HL-60 (cell line): ENCODE data around the gene PRKD2.
A peak's percentile ranks its signal among the peaks of the same experiment; 100 is the strongest.

Source experiments
- DNase-seq, 2 experiments: peaks; one replicate each; pipeline ENCODE4 v3.0.0-alpha.2; 2010 to 2020; ENCODE audit warnings: low read depth in 1 of 2, low spot score in 1 of 2
- H3K27ac ChIP-seq: fragments of 250-450 bp; sonication (Bioruptor Pico); replicated peaks from 2 replicates; pipeline ENCODE4 v1.5.1; 2020; ENCODE audit warnings: mild to moderate bottlenecking, moderate library complexity
- H3K27me3 ChIP-seq: fragments of 250-450 bp; sonication (Bioruptor Pico); 2 replicates; pipeline ENCODE4 v1.5.1; 2021; ENCODE audit warnings: mild to moderate bottlenecking, moderate library complexity; ENCODE audit not compliant: insufficient read depth, poor library complexity, severe bottlenecking
- H3K4me3 ChIP-seq: replicated peaks from 2 replicates; pipeline ENCODE4 v1.5.1; 2011; ENCODE audit warnings: mild to moderate bottlenecking, control low read depth, low read length; ENCODE audit not compliant: insufficient read depth
- GABPA ChIP-seq: IDR thresholded peaks from 2 replicates; pipeline ENCODE4 v1.6.1; 2012; ENCODE audit warnings: low read depth
- POLR2AphosphoS5 ChIP-seq: IDR thresholded peaks from 2 replicates; pipeline ENCODE4 v1.6.1; 2012; ENCODE audit warnings: low read depth
- REST ChIP-seq: IDR thresholded peaks from 2 replicates; pipeline ENCODE4 v1.6.1; 2012; ENCODE audit warnings: low read depth; ENCODE audit not compliant: insufficient replicate concordance
- SPI1 ChIP-seq: IDR thresholded peaks from 2 replicates; pipeline ENCODE4 v1.6.1; 2012; ENCODE audit warnings: low read depth, mild to moderate bottlenecking, borderline replicate concordance
- long read RNA-seq: library from polyadenylated mRNA; unstranded; transcript quantifications from one replicate; pipeline ENCODE4 v2.0.0, GENCODE V29; 2020
- TF ChIP-seq, protein P1 (sequence below): IDR thresholded peaks from one replicate; pipeline ENCODE4 v1.5.1; 2011; ENCODE audit warnings: low read length, control low read depth, inconsistent platforms; ENCODE audit not compliant: insufficient read depth

The PRKD2 gene
- long read RNA-seq, transcript PRKD2-209 (10 exons, 1,682 nt), result major isoform, 16 of 24 reads
- long read RNA-seq, partial matches to known transcripts, result 7 of 24 reads
- long read RNA-seq, other reads (novel, unspliced or antisense), result 1 of 24 reads

GRCh38 chr19:46717034-46717715 lies at the start of gene PRKD2:
Gene PRKD2, minus strand, starts transcription at chr19:46717114. Its CDS starts 744 bp downstream, at chr19:46716370.
- peak within 1 kb of the TSS; percentile 78 for H3K4me3 ChIP-seq
- no peaks in the 10 kb centered on the region for H3K27me3 ChIP-seq
- peak; percentile 77 to 83 for DNase-seq
- TF ChIP-seq, protein P1, sequence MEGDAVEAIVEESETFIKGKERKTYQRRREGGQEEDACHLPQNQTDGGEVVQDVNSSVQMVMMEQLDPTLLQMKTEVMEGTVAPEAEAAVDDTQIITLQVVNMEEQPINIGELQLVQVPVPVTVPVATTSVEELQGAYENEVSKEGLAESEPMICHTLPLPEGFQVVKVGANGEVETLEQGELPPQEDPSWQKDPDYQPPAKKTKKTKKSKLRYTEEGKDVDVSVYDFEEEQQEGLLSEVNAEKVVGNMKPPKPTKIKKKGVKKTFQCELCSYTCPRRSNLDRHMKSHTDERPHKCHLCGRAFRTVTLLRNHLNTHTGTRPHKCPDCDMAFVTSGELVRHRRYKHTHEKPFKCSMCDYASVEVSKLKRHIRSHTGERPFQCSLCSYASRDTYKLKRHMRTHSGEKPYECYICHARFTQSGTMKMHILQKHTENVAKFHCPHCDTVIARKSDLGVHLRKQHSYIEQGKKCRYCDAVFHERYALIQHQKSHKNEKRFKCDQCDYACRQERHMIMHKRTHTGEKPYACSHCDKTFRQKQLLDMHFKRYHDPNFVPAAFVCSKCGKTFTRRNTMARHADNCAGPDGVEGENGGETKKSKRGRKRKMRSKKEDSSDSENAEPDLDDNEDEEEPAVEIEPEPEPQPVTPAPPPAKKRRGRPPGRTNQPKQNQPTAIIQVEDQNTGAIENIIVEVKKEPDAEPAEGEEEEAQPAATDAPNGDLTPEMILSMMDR, result no peak
- peak; percentile 87 for TF ChIP-seq SPI1
- peak within 1 kb of the TSS; percentile 78 for H3K27ac ChIP-seq

- no peak overlapping the region for H3K4me3 ChIP-seq
- TF ChIP-seq, protein P1, result no peak
- TF ChIP-seq GABPA (no peak), SPI1 (no peak), POLR2AphosphoS5 (no peak), REST (no peak)
- no peak for DNase-seq
- no peak overlapping the region for H3K27ac ChIP-seq
- H3K27me3 ChIP-seq, result no peaks in the 10 kb centered on the region
Observed at GRCh38 chr19:46764817-46765291, 47.9 kb upstream of the PRKD2 start.

- no peak for DNase-seq
- Histone ChIP-seq H3K27ac (no peak overlapping the region), H3K4me3 (no peak overlapping the region), H3K27me3 (no peaks in the 10 kb centered on the region)
- TF ChIP-seq POLR2AphosphoS5 (no peak), GABPA (no peak), REST (no peak), SPI1 (no peak)
- TF ChIP-seq, protein P1, result no peak
Observed at GRCh38 chr19:46762245-46762890, 45.5 kb upstream of the PRKD2 start.
